Occipital lobe (tissue), 2 donors: ENCODE data around the gene SMCO2. TPM values are rescaled to one million over a fixed set of nuclear protein-coding genes. Genes with fewer than 3 reads are reported as not detected.

Experiments
- DNase-seq: peaks from one replicate; lab custom pipeline; 2025; lab: John Stamatoyannopoulos, UW
- total RNA-seq: library from RNA; depleted of rRNA; stranded (reverse); fragments of >200 nt; gene quantifications from one replicate; pipeline ENCODE4 v1.2.3, GENCODE V29; 2014

Gene SMCO2
- total RNA-seq, 1 donor from 2014 or later: 0.78 TPM

- no peak for DNase-seq
Measured at GRCh38 chr12:27499377-27499776, 52.8 kb downstream of the SMCO2 start.

DNA sequence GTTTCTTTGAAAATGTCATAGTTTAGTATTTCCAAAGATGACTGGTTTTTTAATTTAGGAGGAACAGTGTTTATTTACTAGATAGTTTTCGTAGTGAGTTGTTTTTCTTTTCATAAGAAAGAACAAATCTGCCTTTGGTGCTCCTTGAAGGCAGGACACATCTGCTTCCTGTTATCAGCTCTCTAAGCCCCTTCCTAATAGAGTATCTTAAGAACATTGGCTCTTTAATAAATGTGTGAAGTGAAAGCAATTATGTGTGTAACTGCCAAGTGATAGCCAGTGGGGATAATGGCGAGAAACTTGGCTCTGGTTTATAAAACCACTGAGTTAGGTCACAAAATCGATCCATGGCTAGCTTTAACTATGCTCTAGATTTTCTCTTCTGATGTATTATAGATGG lies 54.0 kb downstream of the SMCO2 start:
- no peak for DNase-seq

- DNase-seq: no peak
Measured at GRCh38 chr12:27502021-27502435, 55.5 kb downstream of the SMCO2 start.

- DNase-seq: no peak
Measured at GRCh38 chr12:27504507-27504906, 58.0 kb downstream of the SMCO2 start.

DNA sequence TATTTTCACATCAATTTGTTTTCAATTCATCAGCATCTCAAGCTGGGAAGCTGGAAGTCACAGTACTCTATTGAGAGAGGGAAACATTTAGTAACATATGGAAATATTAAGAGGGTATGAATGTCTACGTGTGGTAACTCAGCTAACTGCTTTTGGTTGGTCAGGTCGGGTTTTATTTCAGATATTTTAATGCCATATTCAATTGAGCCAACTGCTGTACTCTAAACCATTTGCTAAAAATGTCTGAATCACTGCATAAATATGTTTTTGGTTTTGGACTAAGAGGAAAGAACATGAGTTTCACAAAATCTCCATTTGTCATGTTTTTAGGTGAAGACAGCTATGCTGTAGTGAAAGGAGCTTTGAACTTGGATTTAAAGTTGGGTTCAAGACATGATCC lies 58.6 kb downstream of the SMCO2 start:
- DNase-seq: no peak

DNA sequence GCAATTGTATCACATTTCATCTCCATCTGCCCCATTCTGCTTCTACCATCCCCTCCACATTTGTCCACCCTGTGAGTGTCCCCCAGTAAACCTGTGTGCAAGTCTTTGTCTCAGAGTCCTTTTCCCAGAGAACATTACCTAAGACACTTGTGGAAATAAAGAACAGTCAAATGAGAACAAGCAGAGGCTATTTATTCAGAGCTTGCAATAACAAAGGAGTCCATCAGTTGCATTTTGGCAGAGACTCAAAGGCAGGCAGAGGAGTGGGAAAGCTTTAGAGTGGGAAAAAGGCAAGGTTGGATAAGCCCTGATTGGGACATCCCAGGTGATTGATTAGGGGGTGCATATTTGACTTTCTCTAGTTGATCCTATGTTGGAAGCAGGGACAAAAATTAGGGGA lies 59.2 kb downstream of the SMCO2 start:
- DNase-seq: no peak

DNA sequence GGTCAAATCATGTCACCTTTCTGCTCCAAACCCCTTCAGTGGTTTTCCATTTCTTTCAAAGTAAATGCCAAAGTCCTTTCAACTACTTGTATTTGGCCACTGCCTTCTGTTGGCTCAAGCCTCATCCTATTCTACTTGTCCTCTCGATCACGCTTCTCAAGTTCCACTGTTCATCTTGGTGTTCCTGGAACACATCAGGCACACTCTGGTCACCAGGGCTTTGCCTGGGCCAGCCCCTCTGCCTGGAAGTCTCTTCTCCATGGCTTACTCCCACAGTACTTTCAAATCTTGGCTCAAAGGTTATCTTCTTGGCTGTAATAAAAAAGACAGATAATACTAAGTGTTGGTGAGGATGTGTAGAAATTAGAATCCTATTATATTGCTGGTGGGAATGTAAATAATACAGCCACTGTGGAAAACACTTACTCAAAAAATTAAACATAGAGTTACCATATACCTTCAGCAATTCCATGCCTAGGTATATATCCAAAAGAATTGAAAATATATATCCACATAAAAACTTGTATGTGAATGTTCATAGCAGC lies 60.2 kb downstream of the SMCO2 start:
- no peak for DNase-seq

DNA sequence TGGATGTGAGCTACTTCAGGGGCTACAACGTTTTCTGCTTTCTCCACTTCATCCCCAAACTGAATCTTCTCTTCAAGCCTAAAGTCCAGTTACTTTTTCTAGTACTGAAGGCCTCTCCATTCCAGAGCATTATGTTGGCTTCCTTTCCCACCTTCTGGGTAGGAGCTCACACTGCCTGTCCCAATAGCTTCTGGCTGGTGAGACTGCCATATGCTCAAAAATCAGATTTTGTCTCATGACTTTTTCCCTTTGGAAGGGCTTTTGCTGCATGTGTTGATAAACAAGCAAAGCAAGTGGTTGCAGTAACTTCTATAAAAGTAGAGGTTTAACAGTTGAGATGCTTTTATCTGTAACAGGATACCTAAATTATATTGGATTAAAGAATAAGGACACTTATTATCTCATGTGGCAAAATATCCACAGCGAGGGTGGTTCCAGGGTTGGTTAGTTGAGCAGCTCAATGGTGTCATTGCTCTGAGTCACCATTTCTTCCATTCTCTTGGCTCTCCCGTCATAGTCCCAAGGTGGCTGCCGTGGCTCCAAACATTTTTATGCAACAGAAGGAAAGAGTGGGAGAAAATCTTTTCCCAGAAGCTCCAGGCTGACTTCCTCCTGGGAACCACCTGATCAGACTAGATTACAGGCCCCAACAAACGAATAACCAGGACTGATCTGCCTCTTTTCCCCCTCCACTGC lies 62.3 kb downstream of the SMCO2 start:
- no peak for DNase-seq

DNA sequence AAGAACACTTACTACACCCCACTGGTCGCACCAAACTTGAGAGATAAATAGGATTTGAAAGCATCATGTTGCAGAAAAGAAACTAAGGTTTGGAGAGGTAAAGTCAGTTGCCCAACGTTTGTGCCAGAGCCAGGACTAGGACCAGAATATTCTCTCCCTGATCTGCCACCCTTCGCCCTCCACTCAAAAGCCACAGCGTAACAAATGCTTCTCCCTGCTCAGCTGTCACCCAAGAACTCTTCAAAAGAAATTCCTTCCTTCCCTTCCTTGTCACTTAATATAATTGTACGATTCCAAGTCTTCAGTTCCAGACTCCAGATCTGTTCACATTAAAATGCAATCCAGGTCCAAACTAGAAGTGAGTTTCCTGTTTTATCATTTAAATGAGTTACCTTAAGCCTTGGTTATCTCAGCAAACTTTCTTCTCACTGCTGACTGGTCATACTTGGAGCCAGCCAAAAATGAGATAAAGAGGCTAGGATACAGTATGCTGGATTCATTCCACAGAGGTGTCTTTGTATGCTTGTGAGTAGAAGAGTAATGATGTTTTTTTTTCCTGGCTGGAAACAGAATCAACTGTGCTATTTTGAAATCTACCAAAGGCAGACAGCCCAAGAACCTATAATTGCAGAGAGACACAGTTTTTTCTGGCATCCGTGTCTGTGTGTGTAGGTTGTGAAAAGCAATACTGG lies 64.6 kb downstream of the SMCO2 start:
- DNase-seq: no peak

- DNase-seq: no peak
Measured at GRCh38 chr12:27511723-27512045, 65.1 kb downstream of the SMCO2 start.

DNA sequence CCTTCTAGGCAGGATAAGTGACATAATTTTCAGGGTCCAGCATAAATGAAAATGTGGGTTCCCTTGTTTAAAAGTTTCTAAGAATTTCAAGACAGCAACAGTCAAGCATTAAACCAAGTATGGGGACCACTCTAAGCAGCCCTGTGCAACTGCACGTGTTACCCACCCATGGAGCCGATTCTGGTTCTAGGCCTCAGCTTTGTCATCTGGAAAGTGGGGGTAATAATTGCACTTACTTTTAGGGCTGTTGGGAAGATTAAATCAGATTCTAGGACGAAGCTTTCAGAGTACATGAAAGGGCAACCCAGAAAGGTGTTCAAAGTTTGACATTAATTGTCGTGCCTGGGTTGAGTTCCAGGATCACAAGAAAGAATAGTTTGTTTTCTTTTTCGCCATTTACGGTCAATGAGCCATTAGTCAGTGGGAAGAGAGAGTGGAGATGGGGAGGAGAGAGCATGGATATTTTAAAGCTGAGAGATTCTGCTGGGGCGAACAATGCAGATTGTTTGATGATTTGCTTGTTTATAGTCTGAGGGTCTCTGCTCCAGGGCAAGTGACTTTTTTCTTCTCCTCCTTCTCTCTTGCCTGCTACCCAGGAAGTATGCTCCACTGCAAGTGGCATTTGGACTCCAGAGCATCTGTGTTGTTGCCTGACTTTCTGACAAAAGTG lies 66.8 kb downstream of the SMCO2 start:
- DNase-seq: no peak

DNA sequence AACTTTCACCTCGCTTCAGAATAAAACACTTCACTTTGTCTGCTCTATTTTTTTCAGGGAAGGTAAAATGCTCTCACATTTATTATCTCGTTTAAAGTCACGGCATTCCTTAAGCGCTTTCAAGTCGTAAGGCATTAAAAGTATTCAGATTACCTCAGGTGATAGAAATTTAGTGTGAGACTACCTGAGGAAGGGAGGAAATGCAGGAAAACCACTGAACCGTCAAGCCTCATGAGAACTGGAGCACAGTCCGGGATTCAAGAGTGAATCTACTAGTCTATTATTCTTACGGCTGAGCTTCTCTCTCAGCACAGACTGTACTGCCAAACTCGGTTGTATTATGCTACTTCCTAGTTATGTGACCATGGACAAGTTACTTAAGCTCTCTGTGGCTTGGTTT lies 69.1 kb downstream of the SMCO2 start:
- no peak for DNase-seq

DNA sequence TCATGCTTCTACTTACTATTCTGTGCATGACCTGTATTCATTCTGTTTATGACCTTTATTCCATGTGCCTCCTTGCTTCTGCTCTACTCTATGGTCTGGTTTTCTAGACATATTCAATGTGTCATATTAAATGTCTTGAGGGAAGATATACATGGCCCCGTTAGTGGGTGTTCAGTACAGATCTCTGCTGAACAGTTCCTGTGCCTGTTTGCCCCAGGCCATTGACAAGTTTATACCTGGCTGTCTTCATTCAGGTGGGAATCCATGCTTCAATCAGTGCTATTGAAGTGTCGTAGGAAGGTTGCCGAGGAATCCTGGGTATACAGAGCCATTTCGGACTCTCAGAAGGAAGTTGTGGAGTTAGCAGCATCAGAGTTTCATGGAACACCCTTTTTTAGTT lies 70.1 kb downstream of the SMCO2 start:
- DNase-seq: no peak

DNA sequence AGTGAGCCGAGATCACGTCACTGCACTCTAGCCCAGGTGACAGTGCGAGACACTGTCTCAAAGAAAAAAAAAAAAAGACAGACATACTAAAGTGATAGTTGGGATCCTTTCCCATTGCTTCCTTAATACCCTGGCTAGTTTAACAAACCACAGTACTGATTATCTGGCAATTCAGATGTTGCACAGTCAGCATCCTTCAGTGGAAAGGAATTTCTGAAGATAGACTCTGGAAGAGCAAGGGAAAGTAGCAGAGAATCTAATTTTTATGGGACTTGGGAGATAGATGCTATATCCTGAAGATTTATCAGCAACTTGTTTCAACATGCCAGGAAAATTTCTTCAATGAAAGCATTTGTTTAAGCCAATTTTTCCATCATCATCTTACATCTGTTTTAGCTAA lies 71.0 kb downstream of the SMCO2 start:
- DNase-seq: no peak

DNA sequence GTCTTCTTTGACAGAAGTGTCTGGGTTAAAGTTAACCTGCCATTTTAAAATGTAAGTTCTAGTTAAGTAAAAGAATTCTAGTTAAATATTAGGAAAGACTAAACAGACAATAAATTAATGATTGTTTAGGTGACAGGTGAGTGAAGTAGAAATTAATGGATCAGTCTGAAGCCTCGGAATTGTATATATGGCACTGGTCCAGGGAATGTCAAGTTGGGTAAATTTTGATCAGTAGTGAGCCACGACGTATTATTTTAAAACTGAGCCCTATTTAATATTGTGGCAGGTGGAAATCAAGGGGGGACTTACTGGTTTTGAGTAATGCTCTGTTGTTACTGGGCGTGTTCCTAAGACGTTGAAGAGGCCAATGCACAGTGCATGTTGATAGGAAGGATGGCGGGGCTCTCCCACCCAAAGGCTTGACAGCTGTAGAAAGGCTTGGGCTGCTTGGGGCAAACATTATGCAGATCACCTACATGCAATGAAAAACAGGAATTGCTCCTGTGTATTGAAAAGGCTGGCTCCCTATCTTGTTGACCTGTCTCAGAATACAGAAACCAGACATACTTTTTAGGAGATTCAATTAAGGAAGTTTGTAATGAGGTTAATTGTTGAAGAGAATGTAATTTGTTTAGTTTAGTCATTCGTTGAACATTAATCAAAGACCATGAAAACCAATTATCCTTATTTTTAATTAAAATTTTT lies 71.6 kb downstream of the SMCO2 start:
- DNase-seq: no peak

DNA sequence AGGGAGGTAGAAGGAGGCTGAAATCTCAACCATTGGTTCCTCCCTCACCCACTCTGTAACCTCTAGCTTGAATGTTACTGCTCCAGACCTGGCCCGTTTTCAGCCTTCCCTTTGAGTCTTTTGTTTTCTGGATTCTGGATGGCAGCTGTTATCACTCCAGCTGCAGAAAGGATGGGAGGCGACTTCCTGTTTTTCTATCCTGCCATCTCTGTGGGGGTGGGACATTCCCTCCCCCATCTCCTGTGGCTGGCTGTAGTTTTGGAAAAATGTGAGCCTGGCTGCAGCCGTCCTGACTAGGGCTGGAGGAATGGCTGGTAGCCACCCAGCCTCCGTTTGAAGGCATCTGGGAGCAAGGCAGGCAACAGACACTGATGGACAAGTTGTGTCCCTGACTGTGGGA lies 74.5 kb downstream of the SMCO2 start:
- DNase-seq: no peak

GRCh38 chr12:27521981-27522380 lies 75.4 kb downstream of the SMCO2 start:
- no peak for DNase-seq

DNA sequence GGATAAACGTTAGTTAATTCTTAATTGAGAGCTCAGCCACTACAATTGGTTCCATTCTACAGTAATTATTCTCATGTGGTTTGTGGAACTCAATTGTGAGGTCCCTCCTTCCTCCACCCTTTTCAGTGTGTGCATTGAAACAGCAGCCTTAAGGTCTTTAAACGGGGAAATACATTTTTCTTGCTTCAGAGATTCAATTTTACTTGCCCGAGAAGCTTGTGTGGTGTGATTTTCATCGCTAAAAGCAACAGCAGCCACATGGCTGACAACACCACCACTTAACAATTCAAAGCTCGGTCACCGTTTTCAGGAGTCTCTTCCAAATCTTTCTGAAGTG lies 76.7 kb downstream of the SMCO2 start:
- DNase-seq: no peak

GRCh38 chr12:27523642-27524493 lies 77.3 kb downstream of the SMCO2 start, which contains the start of gene PPFIBP1:
PPFIBP1 (plus strand) TSS chr12:27524206; CDS start chr12:27633397, 109,191 bp downstream.
- DNase-seq: peak; percentile 99

DNA sequence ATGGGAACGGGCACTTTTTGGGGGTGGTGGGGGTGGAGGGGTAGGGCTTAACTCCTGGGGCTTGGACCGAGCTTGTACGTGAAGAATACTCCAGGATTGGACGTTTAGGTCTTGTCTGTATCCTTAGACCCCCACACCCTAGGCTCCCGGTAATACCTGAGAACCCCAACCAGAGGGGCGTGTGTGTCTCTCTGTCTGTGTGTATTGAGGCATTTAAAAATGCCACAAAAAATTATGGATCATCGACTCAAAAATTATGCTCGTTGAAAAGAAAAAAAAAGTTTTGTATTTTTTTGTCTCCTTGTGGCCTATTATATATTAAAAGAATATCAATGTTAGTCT lies 77.9 kb downstream of the SMCO2 start:
- DNase-seq: no peak
